Gastrocnemius medialis (tissue), 4 donors: ENCODE data around the gene PRKAA1.

Source experiments
- CTCF ChIP-seq, 5 experiments: fragments of 450-650 bp in 3 of 5; fragments of 200-600 bp in 2 of 5; sonication (generic) in 2 of 5; IDR thresholded peaks in 4 of 5; conservative IDR thresholded peaks in 1 of 5; 1 replicate in 4 of 5; 2 replicates in 1 of 5; pipeline ENCODE4 v1.5.1; 2016 to 2019; ENCODE audit warnings: antibody characterized with exemption in 5 of 5, mild to moderate bottlenecking in 3 of 5, moderate library complexity in 3 of 5
- POLR2A ChIP-seq, 2 donors: fragments of 450-650 bp; IDR thresholded peaks; one replicate each; pipeline ENCODE4 v1.6.1; 2017; ENCODE audit warnings: antibody characterized with exemption in 2 of 2, mild to moderate bottlenecking in 2 of 2, moderate library complexity in 2 of 2

GRCh38 chr5:40779561-40779960 lies 18.6 kb downstream of the PRKAA1 start:
- TF ChIP-seq CTCF (IDR thresholded peaks at IDR 0.05 in 4 of 5, conservative IDR thresholded peaks at IDR 0.05 in 1 of 5) = no peak
- no peak for TF ChIP-seq POLR2A (IDR thresholded peaks at IDR 0.05)
